GM10847 (cell line): Measurements from ENCODE around the gene SSBP3.

Experiments used
- POLR2A ChIP-seq: IDR thresholded peaks from 2 replicates; pipeline ENCODE4 v1.6.1; 2011; ENCODE audit not compliant: insufficient read length; ENCODE audit errors: extremely low read depth

SSBP3 gene

GRCh38 chr1:54283635-54284385 is 122.4 kb downstream of the SSBP3 start:
- no peak for TF ChIP-seq POLR2A

GRCh38 chr1:54282101-54282847 is 123.9 kb downstream of the SSBP3 start:
- no peak for TF ChIP-seq POLR2A

- TF ChIP-seq POLR2A, result no peak
Observed at GRCh38 chr1:54280651-54281050, 125.5 kb downstream of the SSBP3 start.

GRCh38 chr1:54279457-54279856 is 126.7 kb downstream of the SSBP3 start:
- TF ChIP-seq POLR2A, result no peak

GRCh38 chr1:54278941-54279422 is 127.2 kb downstream of the SSBP3 start:
- no peak for TF ChIP-seq POLR2A

- no peak for TF ChIP-seq POLR2A
Observed at GRCh38 chr1:54277451-54278341, 128.5 kb downstream of the SSBP3 start.

GRCh38 chr1:54276617-54277450 is 129.4 kb downstream of the SSBP3 start:
- no peak for TF ChIP-seq POLR2A

- no peak for TF ChIP-seq POLR2A
Observed at GRCh38 chr1:54275349-54275748, 130.8 kb downstream of the SSBP3 start.

- no peak for TF ChIP-seq POLR2A
Observed at GRCh38 chr1:54274881-54275280, 131.3 kb downstream of the SSBP3 start.

GRCh38 chr1:54274448-54274847 is 131.7 kb downstream of the SSBP3 start:
- TF ChIP-seq POLR2A, result no peak

- no peak for TF ChIP-seq POLR2A
Observed at GRCh38 chr1:54273795-54274163, 132.4 kb downstream of the SSBP3 start.

- no peak for TF ChIP-seq POLR2A
Observed at GRCh38 chr1:54273092-54273794, 133.0 kb downstream of the SSBP3 start.

GRCh38 chr1:54272772-54273091 is 133.5 kb downstream of the SSBP3 start:
- no peak for TF ChIP-seq POLR2A

- TF ChIP-seq POLR2A, result no peak
Observed at GRCh38 chr1:54272134-54272533, 134.1 kb downstream of the SSBP3 start.
